ENCODE data around the gene MAP3K14.

DNA sequence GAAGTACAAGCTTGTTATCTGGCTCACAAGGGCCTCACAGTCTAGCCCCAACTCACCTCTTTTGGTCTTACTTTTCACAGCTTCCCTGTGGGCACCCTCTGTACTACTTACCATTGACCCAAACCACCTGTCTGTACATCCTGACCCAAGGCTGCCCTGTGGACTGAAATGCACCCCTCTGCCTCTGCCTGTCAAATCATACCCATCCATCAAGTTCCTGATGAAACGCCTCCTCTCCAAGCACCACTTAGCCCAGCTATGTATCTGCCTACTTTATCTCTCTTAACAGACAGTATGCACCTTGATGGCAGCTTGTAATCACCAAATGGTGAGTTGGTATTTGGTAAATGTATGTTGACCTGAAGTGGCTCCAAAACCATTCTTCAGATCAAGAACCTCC, 7.5 kb upstream of the MAP3K14 start:
- TF ChIP-seq, protein P1, sequence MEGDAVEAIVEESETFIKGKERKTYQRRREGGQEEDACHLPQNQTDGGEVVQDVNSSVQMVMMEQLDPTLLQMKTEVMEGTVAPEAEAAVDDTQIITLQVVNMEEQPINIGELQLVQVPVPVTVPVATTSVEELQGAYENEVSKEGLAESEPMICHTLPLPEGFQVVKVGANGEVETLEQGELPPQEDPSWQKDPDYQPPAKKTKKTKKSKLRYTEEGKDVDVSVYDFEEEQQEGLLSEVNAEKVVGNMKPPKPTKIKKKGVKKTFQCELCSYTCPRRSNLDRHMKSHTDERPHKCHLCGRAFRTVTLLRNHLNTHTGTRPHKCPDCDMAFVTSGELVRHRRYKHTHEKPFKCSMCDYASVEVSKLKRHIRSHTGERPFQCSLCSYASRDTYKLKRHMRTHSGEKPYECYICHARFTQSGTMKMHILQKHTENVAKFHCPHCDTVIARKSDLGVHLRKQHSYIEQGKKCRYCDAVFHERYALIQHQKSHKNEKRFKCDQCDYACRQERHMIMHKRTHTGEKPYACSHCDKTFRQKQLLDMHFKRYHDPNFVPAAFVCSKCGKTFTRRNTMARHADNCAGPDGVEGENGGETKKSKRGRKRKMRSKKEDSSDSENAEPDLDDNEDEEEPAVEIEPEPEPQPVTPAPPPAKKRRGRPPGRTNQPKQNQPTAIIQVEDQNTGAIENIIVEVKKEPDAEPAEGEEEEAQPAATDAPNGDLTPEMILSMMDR (IDR thresholded peaks at IDR 0.05; ENCODE audit: low read length), result no peak
- TF ChIP-seq EZH2 (optimal IDR thresholded peaks at IDR 0.05; ENCODE audit: low read depth, low read length) (no peak), EZH2phosphoT487 (IDR thresholded peaks at IDR 0.05; ENCODE audit: low read length) (no peak)

Data from MM.1S (cell line).